Retina (tissue), 1 donor: ENCODE measurements around the gene SLC51B.
A peak's percentile ranks its signal among the peaks of the same experiment; 100 is the strongest.
"Not testable (repeated sequence)": the region's sequence is repeated elsewhere in the genome, so short reads cannot be mapped to it uniquely, and the experiment has no call there.

Experiments
- DNase-seq: peaks from one replicate; pipeline ENCODE4 v3.0.0-alpha.2; 2016

SLC51B gene

GRCh38 chr15:65085990-65086679, 40.9 kb downstream of the SLC51B start:
- DNase-seq = no peak

GRCh38 chr15:65086680-65087111, 41.5 kb downstream of the SLC51B start:
- no peak for DNase-seq

GRCh38 chr15:65087411-65087810, 42.2 kb downstream of the SLC51B start:
- no peak for DNase-seq

- DNase-seq = no peak
Observed at GRCh38 chr15:65087873-65088642, 42.9 kb downstream of the SLC51B start.

GRCh38 chr15:65088643-65089021, 43.4 kb downstream of the SLC51B start:
- no peak for DNase-seq

GRCh38 chr15:65089206-65089824, 44.1 kb downstream of the SLC51B start:
- DNase-seq = no peak

GRCh38 chr15:65091946-65092770, 47.0 kb downstream of the SLC51B start:
- DNase-seq = no peak

GRCh38 chr15:65092911-65093792, 48.0 kb downstream of the SLC51B start:
- no peak for DNase-seq

- DNase-seq = not testable (repeated sequence)
Observed at GRCh38 chr15:65093793-65094170, 48.6 kb downstream of the SLC51B start.

GRCh38 chr15:65094294-65094995, 49.3 kb downstream of the SLC51B start:
- no peak for DNase-seq

GRCh38 chr15:65095011-65095746, 50.0 kb downstream of the SLC51B start:
- DNase-seq = no peak

- DNase-seq = no peak
Observed at GRCh38 chr15:65095747-65096104, 50.5 kb downstream of the SLC51B start.

- DNase-seq = no peak
Observed at GRCh38 chr15:65096481-65097385, 51.5 kb downstream of the SLC51B start.

- DNase-seq = no peak
Observed at GRCh38 chr15:65097651-65098263, 52.6 kb downstream of the SLC51B start.

- no peak for DNase-seq
Observed at GRCh38 chr15:65099336-65099735, 54.1 kb downstream of the SLC51B start.

GRCh38 chr15:65099801-65100200, 54.6 kb downstream of the SLC51B start:
- DNase-seq = not testable (repeated sequence)

- no peak for DNase-seq
Observed at GRCh38 chr15:65100442-65100841, 55.3 kb downstream of the SLC51B start.

- DNase-seq = peak; percentile 90
Observed at GRCh38 chr15:65101411-65101890, 56.3 kb downstream of the SLC51B start.
